ENCODE data around the gene ATOH7. TPM values are rescaled to one million over a fixed set of nuclear protein-coding genes. Genes with fewer than 3 reads are reported as not detected.
A peak's percentile ranks its signal among the peaks of the same experiment; 100 is the strongest.
"Not testable (repeated sequence)": the region's sequence is repeated elsewhere in the genome, so short reads cannot be mapped to it uniquely, and the experiment has no call there.

The ATOH7 gene
- total RNA-seq, 2 donors from 2014 or later: not detected

DNA sequence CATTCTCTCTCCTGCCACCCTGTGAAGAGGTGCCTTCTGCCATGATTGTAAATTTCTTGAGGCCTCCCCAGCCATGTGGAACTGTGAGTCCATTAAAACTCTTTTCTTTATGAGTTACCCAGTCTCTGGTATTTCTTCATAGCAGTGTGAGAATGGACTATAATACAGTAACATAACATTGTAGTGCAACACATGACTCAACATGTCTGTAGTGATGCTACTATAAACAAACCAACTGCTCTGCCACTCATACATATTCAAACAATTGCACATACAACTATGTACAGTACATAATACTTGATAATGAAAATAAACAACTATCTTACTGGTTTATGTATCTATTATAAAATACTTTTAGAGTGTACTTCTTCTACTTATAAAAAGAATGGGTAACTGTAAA lies 7.1 kb downstream of the ATOH7 start:
- Mint-ChIP-seq H3K4me3 (no peak overlapping the region), H3K27ac (no peak overlapping the region), H3K27me3 (peaks cover 18% of the 10 kb centered on the region), H3K4me1 (peaks cover 2% of the 10 kb centered on the region), H3K36me3 (ENCODE audit: low read depth) (no peaks in the 10 kb centered on the region)
- DNase-seq (no peak), ATAC-seq (no peak)
- no peaks in the 10 kb centered on the region for H3K9me3 ChIP-seq (ENCODE audit: control insufficient read depth, low read length, poor library complexity, severe bottlenecking)

DNA sequence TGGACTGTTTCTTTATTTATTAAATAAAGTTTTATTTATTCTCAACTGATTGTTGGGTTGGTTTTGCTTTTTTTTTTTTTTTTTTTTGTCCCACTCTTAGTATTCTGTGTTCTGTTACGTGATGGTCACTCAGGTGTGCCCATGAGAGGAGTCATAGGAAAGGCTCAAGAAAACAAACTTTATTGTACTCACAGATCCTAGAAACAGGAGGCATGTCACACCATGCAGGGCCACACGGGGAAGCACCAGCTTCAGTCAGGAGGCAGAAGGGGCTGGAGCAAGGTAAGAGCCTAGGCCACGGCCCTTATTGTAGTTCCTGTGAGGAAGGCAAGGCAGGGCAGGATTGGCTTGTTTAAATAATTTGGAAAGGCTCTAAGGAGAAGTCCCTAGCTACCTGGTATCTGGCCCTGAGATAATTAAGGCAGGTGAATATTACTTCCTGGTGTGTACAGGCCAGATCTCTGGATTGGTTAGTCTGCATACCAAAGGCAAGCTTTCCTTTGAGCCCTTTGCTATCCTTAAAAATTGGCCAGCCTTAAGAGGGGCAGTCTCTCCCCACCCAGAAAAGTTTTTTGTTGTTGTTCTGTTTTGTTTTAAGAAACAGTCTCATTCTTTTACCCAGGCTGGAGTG lies 8.3 kb downstream of the ATOH7 start:
- DNase-seq (no peak), ATAC-seq (no peak)
- Mint-ChIP-seq H3K27me3 (peaks cover 19% of the 10 kb centered on the region), H3K27ac (no peak overlapping the region), H3K36me3 (ENCODE audit: low read depth) (no peaks in the 10 kb centered on the region), H3K4me3 (no peak overlapping the region), H3K4me1 (peaks cover 2% of the 10 kb centered on the region)
- no peaks in the 10 kb centered on the region for H3K9me3 ChIP-seq (ENCODE audit: control insufficient read depth, low read length, poor library complexity, severe bottlenecking)

DNA sequence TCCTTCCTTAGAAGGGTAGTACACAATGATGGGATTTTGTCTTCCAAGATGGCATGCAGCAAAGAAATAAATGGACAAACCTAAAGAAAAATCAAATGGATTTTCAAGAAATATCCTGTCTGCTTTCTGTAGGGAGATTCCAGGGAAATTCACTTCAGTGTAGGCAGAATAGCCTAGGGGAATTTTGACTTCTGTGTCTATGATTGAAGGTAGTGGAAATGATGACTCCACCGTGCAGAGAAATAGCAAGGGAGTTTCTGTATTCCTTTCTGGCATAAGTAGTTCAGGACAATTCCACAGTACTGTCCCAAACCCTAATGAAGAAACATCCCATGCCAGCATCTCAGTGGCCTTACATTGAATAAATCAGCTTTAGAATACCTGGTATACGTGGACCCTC lies 9.5 kb downstream of the ATOH7 start:
- no peak for ATAC-seq
- peaks cover 8% of the 10 kb centered on the region for H3K27me3 Mint-ChIP-seq
- H3K4me1 Mint-ChIP-seq: peaks cover 2% of the 10 kb centered on the region
- no peak overlapping the region for H3K4me3 Mint-ChIP-seq
- no peak for DNase-seq
- H3K27ac Mint-ChIP-seq: no peak overlapping the region
- H3K9me3 ChIP-seq (ENCODE audit: control insufficient read depth, low read length, poor library complexity, severe bottlenecking): no peaks in the 10 kb centered on the region
- H3K36me3 Mint-ChIP-seq (ENCODE audit: low read depth): no peaks in the 10 kb centered on the region

DNA sequence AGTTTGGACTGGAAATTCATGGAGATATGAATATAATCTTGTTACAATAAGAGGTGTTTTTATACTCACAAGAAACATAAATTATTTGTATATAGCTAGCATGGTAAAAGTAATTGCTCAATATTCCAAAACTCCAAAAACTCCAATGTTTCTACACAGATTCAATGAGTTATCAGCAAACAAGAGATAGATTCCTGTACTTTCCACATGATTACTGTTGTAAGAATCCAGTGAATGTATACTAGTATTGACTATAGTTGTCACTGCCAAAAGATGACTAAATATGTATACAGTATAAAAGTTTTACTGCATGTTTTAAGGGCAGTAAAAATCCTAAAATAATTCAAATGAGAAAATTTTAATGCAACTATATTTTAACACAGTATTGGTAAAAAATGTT lies 10.7 kb downstream of the ATOH7 start:
- H3K36me3 Mint-ChIP-seq (ENCODE audit: low read depth): no peaks in the 10 kb centered on the region
- no peak overlapping the region for H3K27ac Mint-ChIP-seq
- no peak for ATAC-seq
- H3K4me1 Mint-ChIP-seq: peaks cover 2% of the 10 kb centered on the region
- no peaks in the 10 kb centered on the region for H3K9me3 ChIP-seq (ENCODE audit: control insufficient read depth, low read length, poor library complexity, severe bottlenecking)
- no peak for DNase-seq
- no peak overlapping the region for H3K4me3 Mint-ChIP-seq
- peaks cover 8% of the 10 kb centered on the region for H3K27me3 Mint-ChIP-seq

DNA sequence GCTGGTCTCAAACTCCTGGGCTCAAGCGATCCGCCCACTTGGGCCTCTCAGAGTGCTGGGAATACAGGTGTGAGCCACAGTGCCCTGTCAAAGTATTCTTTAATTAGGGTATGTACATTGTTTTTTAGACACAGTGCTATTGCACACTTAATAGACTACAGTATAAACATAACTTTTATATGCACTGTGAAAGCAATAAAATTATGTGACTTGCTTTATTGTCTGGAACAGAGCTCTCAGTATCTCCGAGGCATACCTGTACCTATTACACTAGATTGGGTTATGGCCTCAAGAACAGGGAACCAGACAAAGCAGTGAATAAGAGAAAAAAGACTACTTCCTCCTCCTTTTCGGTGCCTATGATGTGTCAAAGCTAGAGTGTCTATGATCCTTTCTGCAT lies 13.1 kb downstream of the ATOH7 start:
- Mint-ChIP-seq H3K4me1 (peaks cover 2% of the 10 kb centered on the region), H3K4me3 (no peak overlapping the region), H3K27me3 (peaks cover 8% of the 10 kb centered on the region), H3K36me3 (ENCODE audit: low read depth) (no peaks in the 10 kb centered on the region), H3K27ac (no peak overlapping the region)
- no peaks in the 10 kb centered on the region for H3K9me3 ChIP-seq (ENCODE audit: control insufficient read depth, low read length, poor library complexity, severe bottlenecking)
- ATAC-seq (no peak), DNase-seq (no peak)

DNA sequence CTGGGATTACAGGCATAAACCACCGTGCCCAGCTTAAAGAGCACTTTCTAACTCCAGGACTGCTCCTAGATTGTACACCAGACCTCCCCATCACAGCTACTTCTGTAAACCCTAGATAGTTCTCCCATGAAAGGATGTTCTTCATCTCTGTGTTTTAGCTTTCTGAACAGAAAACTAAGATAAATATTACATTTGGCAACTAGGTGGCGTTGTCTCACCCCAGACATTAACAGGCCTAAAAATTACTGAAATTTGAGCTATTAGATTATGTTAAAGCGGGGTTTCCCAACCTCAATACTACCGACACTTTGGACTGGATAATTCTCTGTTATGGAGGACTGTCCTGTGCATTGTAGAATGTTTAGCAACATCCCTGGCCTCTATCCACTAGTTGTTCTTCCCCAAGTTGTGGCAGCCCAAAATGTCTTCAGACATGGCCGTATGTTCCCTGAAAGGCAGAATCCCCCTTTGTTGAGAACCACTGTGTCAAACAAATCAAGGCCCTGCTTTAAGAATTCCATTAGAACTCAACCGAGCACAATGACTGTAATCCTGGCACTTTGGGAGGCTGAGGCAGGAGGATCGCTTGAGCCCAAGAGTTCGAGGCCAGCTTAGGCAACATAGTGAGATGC lies 19.1 kb downstream of the ATOH7 start:
- Mint-ChIP-seq H3K36me3 (ENCODE audit: low read depth) (no peaks in the 10 kb centered on the region), H3K27ac (peak overlapping the region; percentile 34), H3K4me1 (peaks cover 2% of the 10 kb centered on the region), H3K27me3 (peaks cover 22% of the 10 kb centered on the region), H3K4me3 (no peak overlapping the region)
- ATAC-seq (peak; percentile 35), DNase-seq (no peak)
- H3K9me3 ChIP-seq (ENCODE audit: control insufficient read depth, low read length, poor library complexity, severe bottlenecking): no peaks in the 10 kb centered on the region

DNA sequence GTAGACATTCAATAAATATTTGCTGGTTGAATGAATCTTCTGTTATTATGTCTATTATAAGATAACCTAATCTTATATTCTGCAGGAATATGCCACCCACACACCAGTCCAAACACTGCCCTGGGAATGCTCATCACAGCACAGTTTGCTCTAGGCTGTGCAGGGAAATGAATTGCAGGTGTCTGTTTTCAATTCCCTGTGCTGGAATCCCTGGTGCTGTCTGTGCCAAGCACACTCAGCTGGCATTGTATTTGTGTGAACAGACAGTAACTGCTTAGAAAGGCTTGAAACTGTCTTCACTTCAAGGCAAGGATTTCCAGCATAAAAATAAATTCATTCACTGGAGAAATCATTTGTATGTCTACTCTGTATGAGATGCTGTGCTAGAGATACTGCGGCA lies 20.2 kb downstream of the ATOH7 start:
- DNase-seq (no peak), ATAC-seq (no peak)
- no peaks in the 10 kb centered on the region for H3K36me3 Mint-ChIP-seq (ENCODE audit: low read depth)
- H3K9me3 ChIP-seq (ENCODE audit: control insufficient read depth, low read length, poor library complexity, severe bottlenecking): no peaks in the 10 kb centered on the region
- H3K4me1 Mint-ChIP-seq: peaks cover 2% of the 10 kb centered on the region
- peaks cover 22% of the 10 kb centered on the region for H3K27me3 Mint-ChIP-seq
- no peak overlapping the region for H3K27ac Mint-ChIP-seq
- H3K4me3 Mint-ChIP-seq: no peak overlapping the region

DNA sequence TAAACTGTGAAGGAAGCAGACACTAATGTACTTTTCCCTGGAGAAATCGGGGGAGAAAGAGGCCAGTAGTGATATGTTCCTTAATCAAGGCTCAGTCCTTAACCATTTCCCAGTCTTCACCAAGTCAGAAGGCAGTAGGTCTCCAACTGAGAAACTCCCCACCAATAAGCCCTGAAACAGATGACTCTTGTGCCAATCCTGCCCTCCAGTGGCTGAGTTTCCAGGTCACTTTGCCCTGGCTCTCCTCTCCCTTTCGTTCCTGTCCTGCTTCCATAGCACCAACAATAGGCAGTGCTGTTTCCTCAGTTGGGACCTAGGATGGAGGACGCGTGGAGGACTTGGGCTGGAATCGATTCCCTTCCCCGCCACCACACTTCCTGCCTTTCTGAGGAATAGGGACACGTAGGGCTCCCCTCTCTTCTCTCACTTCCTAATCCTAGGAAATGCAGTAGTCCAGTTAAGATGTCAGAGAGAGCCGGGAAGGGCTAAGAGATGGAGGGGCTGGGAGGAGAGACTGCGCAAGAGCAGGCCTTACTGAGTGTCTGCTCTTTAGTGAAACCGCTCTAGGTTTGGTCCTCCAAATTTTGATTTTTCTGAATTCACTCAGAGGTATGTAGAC lies 23.4 kb downstream of the ATOH7 start:
- Mint-ChIP-seq H3K4me1 (peaks cover 7% of the 10 kb centered on the region), H3K36me3 (ENCODE audit: low read depth) (peaks cover 4% of the 10 kb centered on the region), H3K4me3 (no peak overlapping the region), H3K27me3 (peaks cover 42% of the 10 kb centered on the region), H3K27ac (no peak overlapping the region)
- no peak for ATAC-seq
- no peaks in the 10 kb centered on the region for H3K9me3 ChIP-seq (ENCODE audit: control insufficient read depth, low read length, poor library complexity, severe bottlenecking)
- DNase-seq: no peak

DNA sequence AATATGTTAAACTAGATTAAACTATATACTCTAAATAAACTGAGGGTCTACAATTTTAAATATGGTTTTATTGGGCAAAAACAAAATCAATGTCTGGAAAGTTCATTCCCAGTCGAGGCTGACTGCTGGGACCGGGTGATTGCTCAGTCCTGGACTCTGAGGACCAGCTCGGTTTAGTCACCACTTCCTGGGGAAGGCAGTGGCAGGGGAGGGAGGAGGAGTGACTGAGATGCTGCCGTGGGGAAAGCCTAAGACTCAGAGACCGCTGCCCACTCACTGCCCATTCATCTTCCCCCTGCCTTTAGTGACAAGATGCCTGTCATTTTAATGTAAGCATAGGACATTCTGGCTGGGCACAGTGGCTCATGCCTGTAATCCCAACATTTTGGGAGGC lies 29.0 kb downstream of the ATOH7 start:
- DNase-seq (no peak), ATAC-seq (peak; percentile 37)
- peaks cover 65% of the 10 kb centered on the region for H3K27me3 Mint-ChIP-seq
- peaks cover 4% of the 10 kb centered on the region for H3K36me3 Mint-ChIP-seq (ENCODE audit: low read depth)
- H3K27ac Mint-ChIP-seq: no peak overlapping the region
- peaks cover 5% of the 10 kb centered on the region for H3K4me1 Mint-ChIP-seq
- H3K4me3 Mint-ChIP-seq: no peak overlapping the region
- H3K9me3 ChIP-seq (ENCODE audit: control insufficient read depth, low read length, poor library complexity, severe bottlenecking): no peaks in the 10 kb centered on the region

DNA sequence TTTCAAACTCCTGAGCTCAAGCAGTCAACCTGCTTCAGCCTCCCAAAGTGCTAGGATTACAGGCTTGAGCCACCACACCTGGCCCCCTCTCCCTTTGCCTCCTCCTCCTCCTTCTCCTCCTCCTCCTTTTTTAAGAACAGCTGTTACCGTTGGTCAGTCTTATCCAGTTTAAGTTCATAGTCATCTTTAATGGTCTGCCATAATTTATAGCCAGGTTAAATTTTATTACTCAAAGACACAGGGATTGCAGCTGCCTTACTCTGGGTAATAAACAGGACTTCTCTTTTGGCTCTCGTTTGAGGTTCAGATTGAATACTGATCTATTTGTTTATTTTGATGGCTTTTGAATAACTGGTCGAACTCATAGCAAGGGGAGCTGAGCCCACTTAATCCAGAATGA lies 35.2 kb downstream of the ATOH7 start:
- no peaks in the 10 kb centered on the region for H3K9me3 ChIP-seq (ENCODE audit: control insufficient read depth, low read length, poor library complexity, severe bottlenecking)
- no peak for ATAC-seq
- no peak overlapping the region for H3K4me3 Mint-ChIP-seq
- no peaks in the 10 kb centered on the region for H3K36me3 Mint-ChIP-seq (ENCODE audit: low read depth)
- DNase-seq: no peak
- H3K27ac Mint-ChIP-seq: no peak overlapping the region
- H3K27me3 Mint-ChIP-seq: peaks cover 42% of the 10 kb centered on the region
- no peaks in the 10 kb centered on the region for H3K4me1 Mint-ChIP-seq

DNA sequence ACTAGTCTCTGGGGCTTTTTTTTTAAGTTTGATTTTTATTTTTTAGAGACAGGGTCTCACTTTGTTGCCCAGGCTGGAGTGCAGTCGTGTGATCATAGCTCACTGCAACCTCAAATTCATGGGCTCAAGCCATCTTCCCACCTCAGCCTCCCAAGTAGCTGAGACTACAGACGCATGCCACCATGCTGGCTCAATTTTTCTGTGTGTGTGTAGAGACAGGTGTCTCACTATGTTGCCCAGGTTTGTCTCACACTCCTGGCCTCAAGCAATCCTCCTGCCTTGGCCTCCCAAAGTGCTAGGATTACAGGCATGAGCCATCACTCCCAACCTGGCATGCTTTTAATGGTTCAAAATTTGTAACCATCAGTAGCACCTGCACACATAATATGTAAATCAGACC lies 36.1 kb downstream of the ATOH7 start:
- H3K4me3 Mint-ChIP-seq; H3K4me1 Mint-ChIP-seq; ATAC-seq; H3K36me3 Mint-ChIP-seq (ENCODE audit: low read depth); DNase-seq; H3K27ac Mint-ChIP-seq; H3K9me3 ChIP-seq (ENCODE audit: control insufficient read depth, low read length, poor library complexity, severe bottlenecking): not testable (repeated sequence)
- H3K27me3 Mint-ChIP-seq: peaks cover 35% of the 10 kb centered on the region

DNA sequence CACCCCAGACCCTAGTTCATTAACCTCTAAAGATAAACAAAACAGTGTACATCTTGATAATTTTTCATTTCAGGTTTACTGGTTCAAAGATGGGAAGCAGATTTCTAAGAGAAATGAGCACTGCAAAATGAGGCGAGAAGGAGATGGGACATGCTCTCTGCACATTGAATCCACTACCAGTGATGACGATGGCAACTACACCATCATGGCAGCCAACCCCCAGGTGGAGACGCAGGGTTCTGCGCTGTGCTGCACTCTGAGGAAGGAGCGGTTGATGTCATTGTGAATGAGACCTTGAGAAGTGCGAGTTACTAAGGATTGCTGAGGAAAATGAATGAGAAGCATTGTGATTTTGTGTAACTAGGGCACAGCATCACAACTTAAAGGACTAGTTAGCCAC lies 37.6 kb downstream of the ATOH7 start:
- no peak overlapping the region for H3K4me3 Mint-ChIP-seq
- no peak overlapping the region for H3K27ac Mint-ChIP-seq
- no peaks in the 10 kb centered on the region for H3K4me1 Mint-ChIP-seq
- H3K9me3 ChIP-seq (ENCODE audit: control insufficient read depth, low read length, poor library complexity, severe bottlenecking): no peaks in the 10 kb centered on the region
- H3K36me3 Mint-ChIP-seq (ENCODE audit: low read depth): peaks cover 2% of the 10 kb centered on the region
- ATAC-seq (no peak), DNase-seq (no peak)
- H3K27me3 Mint-ChIP-seq: peaks cover 37% of the 10 kb centered on the region

DNA sequence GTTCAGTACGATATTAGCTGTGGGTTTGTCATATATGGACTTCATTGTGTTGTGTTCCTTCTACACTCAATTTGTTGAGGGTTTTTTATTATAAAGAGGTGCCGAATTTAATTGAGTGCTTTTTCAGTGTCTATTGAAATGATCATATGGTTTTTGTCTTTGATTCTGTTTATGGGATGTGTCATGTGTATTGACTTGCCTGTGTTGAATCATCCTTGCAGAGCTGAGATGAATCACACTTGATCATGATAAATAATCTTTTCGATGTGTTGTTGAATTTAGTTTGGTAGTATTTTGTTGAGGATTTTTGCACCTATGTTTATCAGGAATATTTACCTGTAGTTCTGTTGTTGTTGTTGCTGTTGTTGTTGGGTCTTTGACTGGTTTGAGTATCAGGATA lies 39.8 kb downstream of the ATOH7 start:
- DNase-seq (no peak), ATAC-seq (no peak)
- H3K4me3 Mint-ChIP-seq: no peak overlapping the region

DNA sequence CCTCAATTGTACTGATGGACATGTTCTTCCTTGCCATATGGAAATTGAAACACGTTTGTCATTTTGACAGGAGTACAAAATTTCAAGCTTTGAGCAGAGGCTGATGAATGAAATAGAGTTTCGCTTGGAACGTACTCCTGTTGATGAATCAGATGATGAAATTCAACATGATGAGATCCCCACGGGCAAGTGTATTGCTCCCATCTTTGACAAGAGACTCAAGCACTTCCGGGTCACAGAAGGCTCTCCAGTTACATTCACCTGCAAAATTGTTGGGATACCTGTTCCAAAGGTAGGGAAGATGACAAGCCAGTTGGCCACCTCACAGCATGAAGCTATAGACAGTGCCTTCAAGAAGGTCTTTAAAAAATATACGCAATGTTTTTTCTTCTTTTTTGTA lies 43.1 kb downstream of the ATOH7 start:
- no peak overlapping the region for H3K27ac Mint-ChIP-seq
- H3K4me3 Mint-ChIP-seq: no peak overlapping the region
- no peak for ATAC-seq
- H3K4me1 Mint-ChIP-seq: no peaks in the 10 kb centered on the region
- no peaks in the 10 kb centered on the region for H3K9me3 ChIP-seq (ENCODE audit: control insufficient read depth, low read length, poor library complexity, severe bottlenecking)
- DNase-seq: no peak
- peaks cover 47% of the 10 kb centered on the region for H3K27me3 Mint-ChIP-seq
- peaks cover 2% of the 10 kb centered on the region for H3K36me3 Mint-ChIP-seq (ENCODE audit: low read depth)

More for the DNA sequence above, 39.8 kb downstream of the ATOH7 start:
- no peaks in the 10 kb centered on the region for H3K4me1 Mint-ChIP-seq
- H3K27me3 Mint-ChIP-seq: peaks cover 32% of the 10 kb centered on the region
- H3K9me3 ChIP-seq (ENCODE audit: control insufficient read depth, low read length, poor library complexity, severe bottlenecking): no peaks in the 10 kb centered on the region
- no peak overlapping the region for H3K27ac Mint-ChIP-seq
- H3K36me3 Mint-ChIP-seq (ENCODE audit: low read depth): peaks cover 2% of the 10 kb centered on the region

Data from T-helper 17 cell (primary cell).